GM19463 (cell line): ENCODE measurements around the gene WDR70.

Source experiments
- ATAC-seq: cut with Tn5 transposase; IDR thresholded peaks from one replicate; pipeline ENCODE4 v1.9.1; 2021; ENCODE audit warnings: mild to moderate bottlenecking, moderate library complexity; ENCODE audit not compliant: unreplicated experiment

The WDR70 gene

DNA sequence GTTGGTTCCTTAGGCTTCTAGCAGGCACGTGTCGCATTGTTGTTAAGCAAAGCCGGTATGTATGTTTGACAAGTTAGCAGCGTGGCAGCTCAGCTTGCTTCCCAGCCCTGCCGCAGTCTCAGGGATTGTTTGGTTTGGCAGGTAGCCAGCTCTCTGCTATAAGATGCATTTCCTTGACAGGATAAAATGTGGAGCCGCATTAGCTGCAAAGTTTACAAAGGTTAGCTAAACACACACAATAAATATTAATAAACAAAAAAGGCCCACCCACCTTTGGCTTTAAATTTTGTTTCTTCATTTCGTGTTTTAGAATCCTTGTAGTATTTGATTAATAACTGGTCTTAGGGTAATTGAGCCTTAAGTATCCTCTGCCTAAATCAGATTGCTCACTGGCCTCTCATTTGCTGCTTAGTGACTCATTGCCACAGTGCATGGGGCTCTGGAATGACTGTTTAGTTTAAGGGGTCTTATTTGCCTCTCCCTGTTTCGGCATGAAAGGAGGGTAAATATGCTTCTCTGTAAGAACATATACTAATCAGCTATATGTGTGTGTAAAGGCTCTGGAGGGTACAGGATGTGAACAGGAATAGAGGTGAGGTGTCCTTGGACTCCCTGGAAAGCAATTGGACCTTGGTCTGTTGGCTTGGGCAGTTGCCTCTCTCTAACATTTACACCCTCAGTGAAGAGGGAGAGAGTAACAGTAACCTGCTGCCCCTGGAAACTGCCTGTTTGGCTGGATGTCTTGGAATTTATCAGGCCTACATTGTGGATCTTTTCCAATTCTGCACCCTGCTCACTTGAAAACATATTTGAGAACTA lies 338.7 kb downstream of the WDR70 start:
- ATAC-seq: no peak

DNA sequence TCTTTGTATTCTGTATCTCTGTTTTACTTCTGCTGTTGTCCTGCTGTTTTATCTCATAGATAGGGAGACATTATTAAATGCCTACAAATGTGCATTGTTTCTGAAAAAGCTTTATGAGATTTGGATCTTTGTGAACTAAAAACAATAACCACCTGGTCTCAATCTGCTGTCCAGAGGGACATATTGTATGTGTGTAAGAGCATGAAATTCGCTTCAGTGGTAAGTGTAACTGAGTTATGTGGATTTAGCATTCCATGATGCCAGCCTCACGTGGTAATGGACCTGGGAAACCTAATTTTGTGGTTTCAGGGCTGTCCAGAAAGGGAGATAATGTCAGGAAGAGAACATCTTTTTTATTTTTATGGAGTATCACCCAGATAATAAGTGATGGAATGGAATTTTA lies 341.4 kb downstream of the WDR70 start:
- ATAC-seq: no peak

- ATAC-seq: peak; percentile 58
Observed at GRCh38 chr5:37721447-37721871, 342.3 kb downstream of the WDR70 start.

- peak; percentile 78 for ATAC-seq
Observed at GRCh38 chr5:37722236-37723161, 343.4 kb downstream of the WDR70 start.

- no peak for ATAC-seq
Observed at GRCh38 chr5:37723162-37723961, 344.2 kb downstream of the WDR70 start.

GRCh38 chr5:37724395-37725125 lies 345.4 kb downstream of the WDR70 start:
- ATAC-seq: no peak

DNA sequence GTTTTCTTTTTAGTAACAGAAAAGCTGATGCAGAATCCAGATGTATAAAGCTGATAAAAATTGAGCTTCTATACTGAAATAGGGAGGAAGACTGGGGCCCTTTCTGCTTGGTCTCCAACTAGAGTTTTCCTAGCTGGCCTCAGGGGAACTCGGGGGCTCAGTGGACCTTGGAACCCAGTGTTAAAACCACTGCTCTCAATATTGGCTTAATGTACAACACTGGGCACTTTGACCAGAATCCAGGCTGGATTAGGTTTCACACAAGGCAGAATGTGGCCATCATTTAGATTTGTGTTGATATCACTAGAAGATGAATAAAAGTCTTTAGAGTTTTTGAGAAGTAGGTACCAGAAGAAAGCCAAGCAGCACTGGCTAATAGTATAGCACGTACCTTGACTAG lies 346.1 kb downstream of the WDR70 start:
- ATAC-seq: no peak

- ATAC-seq: no peak
Observed at GRCh38 chr5:37727238-37727637, 348.1 kb downstream of the WDR70 start.

GRCh38 chr5:37730896-37731455 lies 351.9 kb downstream of the WDR70 start:
- ATAC-seq: no peak

DNA sequence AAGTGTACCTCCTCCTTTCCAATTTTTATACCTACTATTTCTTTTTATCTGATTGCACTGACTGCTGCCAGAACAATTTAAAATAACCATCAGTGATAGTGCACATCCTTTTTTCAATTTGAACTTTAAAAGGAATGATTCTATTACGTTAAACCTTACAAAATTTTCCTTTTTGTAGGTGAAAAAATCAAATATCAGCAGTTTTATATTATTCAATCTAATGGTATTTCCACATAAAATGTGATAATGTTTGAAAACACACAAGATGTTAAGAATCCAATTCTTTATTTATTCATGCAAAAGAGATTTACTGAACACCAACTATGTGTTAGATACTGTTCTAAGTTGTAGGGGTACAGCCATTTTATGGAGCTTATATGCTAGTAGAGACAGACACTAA lies 355.0 kb downstream of the WDR70 start:
- no peak for ATAC-seq

DNA sequence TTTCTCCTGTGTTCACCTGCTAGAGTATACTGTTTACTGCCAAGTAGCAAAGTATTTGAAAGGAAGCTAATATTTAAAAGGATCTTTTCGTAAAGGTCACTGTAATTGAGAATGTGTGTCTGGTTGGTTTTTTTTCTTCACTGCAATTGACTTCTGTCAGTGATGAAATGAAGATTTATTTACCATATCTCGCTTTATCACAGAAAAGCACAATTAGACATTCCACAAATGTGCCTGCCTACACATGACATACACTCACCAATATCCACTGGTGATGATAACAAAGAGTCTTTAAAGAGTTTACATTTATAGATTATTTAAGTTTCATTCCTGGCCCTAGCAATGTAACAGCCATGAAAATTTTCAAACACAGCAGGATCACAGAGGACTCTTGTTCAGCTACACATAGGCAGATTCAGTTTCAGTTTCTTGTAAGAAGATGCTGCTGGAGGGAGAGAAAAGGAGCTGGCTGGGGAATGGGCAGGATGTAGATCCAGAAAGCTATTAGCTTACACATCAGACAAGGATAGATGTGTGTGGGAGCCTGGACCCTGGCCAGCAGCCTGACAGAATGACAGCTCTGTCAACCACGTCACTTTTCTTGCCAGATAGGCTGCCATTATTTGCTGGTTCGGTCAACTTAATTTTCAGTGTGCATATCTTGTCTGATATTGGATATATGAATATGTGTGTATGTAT lies 356.7 kb downstream of the WDR70 start:
- ATAC-seq: no peak

GRCh38 chr5:37736397-37736796 lies 357.3 kb downstream of the WDR70 start:
- no peak for ATAC-seq

DNA sequence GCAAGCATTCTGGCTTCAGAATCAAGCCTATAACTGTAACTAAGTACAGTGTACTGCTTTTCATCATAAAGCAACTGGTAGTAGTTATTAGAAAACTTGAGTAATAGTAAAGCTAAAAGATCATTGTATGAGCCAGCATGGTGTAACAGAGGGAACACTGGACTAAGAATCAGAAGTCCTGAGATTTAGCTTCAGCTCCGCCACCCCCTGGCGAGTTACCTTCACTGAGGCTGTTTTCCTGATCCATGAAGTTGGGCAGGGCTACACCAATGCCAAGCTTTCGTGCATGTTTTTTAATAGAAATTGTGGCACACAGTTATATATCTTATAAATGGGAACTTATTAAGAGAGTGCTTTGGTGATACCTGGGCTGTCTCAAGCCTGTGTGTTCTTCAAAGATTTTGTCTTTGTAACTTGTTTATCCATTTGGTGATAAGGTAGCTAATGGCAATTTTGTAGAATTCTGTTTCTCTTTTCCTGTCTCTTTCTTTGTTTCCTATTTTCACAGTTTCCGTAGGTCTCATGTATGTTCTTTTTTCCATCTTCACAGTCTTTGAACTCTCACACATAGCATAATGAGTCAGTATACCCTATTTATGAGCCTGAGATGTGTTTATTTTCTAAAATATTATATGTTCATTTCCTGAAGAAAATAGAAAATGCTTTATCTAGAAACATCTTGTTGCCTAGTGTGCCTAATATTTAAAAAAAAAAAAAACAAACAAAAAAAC lies 358.4 kb downstream of the WDR70 start:
- no peak for ATAC-seq

DNA sequence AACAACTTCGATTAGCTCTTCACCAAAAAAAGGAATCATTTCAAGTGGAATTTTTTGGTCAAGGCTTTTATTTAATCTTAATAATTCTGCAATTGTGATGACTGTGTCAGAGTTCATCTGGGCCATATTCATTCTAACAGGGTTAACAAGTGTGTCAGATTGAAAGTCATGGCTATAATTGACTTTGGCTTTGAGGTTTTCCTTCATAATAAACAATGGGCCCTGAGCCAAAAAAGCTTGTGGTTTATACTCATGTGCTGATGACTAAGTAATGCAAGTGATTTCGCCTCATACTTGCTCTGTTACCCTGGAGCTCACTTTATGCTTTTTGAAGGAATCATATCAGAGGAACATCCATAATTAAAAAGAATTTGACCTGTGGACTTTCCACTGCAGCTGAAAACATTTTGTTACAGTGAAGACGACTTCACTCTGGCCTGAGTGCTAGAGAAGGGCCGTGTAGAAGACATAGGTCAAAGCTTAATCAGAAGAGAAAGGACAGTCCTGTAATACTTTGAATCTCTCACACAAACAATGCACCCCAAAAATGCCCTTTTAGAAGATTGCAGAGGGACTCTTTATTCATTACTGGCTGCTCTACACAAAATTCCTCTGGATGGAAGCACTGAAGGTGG lies 359.1 kb downstream of the WDR70 start:
- ATAC-seq: peak; percentile 90

GRCh38 chr5:37738865-37739488 lies 359.9 kb downstream of the WDR70 start:
- no peak for ATAC-seq

DNA sequence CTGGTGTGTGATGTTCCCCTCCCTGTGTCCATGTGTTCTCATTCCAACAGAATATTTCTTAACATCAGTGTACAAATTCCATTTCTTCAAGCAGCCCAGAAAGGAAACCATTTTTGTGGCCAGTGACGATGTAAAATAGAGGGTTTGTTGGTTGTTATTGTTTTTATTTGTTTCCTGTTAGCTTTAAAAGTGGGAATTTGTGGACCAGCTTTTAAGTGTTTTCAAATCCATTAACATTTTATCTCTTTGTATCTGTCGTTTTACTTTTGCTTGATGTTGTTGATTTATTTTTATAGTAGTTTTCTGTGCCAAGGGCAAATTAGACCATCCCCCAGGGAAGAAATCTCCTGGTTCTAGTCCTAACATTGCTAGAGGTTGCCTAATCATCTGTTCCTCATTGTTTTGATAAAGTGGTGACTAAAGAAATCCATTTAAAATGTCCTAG lies 360.7 kb downstream of the WDR70 start:
- no peak for ATAC-seq

DNA sequence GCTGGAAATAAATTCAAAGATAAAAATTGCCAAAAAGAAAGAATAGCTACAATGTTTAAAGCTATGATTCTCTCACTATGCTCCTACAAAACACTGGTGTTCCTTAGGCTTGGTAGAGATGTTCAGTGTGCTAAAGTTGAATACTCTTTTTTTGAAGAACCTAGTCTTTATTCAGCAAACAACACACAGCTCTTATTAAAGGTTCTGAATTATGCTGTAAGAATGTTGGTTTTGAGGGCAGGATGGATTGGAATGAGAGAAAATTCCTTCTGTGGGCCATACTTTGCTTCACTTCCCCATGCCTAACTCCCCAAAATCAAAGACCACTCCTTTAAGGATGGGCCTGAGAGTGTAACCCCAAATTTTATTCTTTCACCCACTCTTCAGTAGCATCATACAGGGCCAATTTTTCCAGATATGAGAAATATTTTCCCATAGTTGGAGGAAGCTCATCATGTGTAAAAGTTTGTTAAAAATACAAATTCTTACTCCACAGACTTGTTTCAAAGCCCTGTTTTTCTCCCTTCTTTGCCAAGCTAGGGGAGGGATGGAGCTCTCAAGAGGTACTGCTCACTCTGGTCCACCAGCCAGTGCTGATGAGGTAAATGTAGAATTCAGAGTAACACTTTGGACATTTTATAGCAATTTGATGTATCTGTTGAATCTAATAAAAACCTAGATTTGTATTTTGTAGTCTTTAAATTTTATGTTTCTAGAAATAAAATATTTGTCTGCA lies 361.4 kb downstream of the WDR70 start:
- ATAC-seq: no peak
